Measurements from ENCODE around the gene FNDC11.
A peak's percentile ranks its signal among the peaks of the same experiment; 100 is the strongest.

GRCh38 chr20:63580796-63581461, 27.0 kb downstream of the FNDC11 start:
- peak in 3 of 7 experiments; percentile 20 to 38 (median 35) for TF ChIP-seq CTCF (IDR thresholded peaks at IDR 0.05)
- no peak for TF ChIP-seq POLR2A (IDR thresholded peaks at IDR 0.05)
